Smooth muscle cell (in vitro differentiated cells): ENCODE measurements around the gene CD8B. TPM values are rescaled to one million over a fixed set of nuclear protein-coding genes. Genes with fewer than 3 reads are reported as not detected.

Experiments
- DNase-seq: peaks from one replicate; lab custom pipeline; 2025; ENCODE audit not compliant: unreplicated experiment; lab: John Stamatoyannopoulos, UW
- H2AFZ ChIP-seq: fragments of 200-600 bp; sonication (generic); 2 replicates; pipeline ENCODE4 v1.6.0; 2016; ENCODE audit warnings: antibody characterized with exemption, low read depth, mild to moderate bottlenecking
- H3F3A ChIP-seq: fragments of 200-600 bp; sonication (generic); 2 replicates; pipeline ENCODE4 v1.6.0; 2017; ENCODE audit warnings: antibody characterized with exemption, low read depth
- H3K27ac ChIP-seq: fragments of 200-600 bp; sonication (generic); 2 replicates; pipeline ENCODE4 v1.5.1; 2016; ENCODE audit warnings: low read depth, mild to moderate bottlenecking
- H3K27me3 ChIP-seq: fragments of 200-600 bp; sonication (generic); 2 replicates; pipeline ENCODE4 v1.6.1; 2016; ENCODE audit warnings: low read depth, mild to moderate bottlenecking
- H3K36me3 ChIP-seq: fragments of 200-600 bp; sonication (generic); 2 replicates; pipeline ENCODE4 v1.5.1; 2016; ENCODE audit warnings: low read depth
- H3K4me1 ChIP-seq: fragments of 200-600 bp; sonication (generic); 2 replicates; pipeline ENCODE4 v1.5.1; 2016; ENCODE audit warnings: low read depth
- H3K4me2 ChIP-seq: fragments of 200-600 bp; sonication (generic); 2 replicates; pipeline ENCODE4 v1.6.0; 2016; ENCODE audit warnings: mild to moderate bottlenecking
- H3K4me3 ChIP-seq: fragments of 200-600 bp; sonication (generic); 2 replicates; pipeline ENCODE4 v1.5.1; 2016; ENCODE audit warnings: mild to moderate bottlenecking
- H3K79me2 ChIP-seq: fragments of 200-600 bp; sonication (generic); 2 replicates; pipeline ENCODE4 v1.6.0; 2016; ENCODE audit warnings: low read depth, mild to moderate bottlenecking
- H3K9ac ChIP-seq: fragments of 200-600 bp; sonication (generic); 2 replicates; pipeline ENCODE4 v1.6.0; 2016; ENCODE audit warnings: low read depth
- H3K9me3 ChIP-seq: fragments of 200-600 bp; sonication (generic); replicated peaks from 2 replicates; pipeline ENCODE4 v1.5.1; 2016; ENCODE audit warnings: low read depth
- H4K20me1 ChIP-seq: fragments of 200-600 bp; sonication (generic); 2 replicates; pipeline ENCODE4 v1.6.0; 2016; ENCODE audit warnings: low read depth
- WGBS: methylation state at CpG from one replicate; pipeline ENCODE4 v1.1.7; 2016; ENCODE audit warnings: low lambda C conversion rate; 5-methylcytosine and 5-hydroxymethylcytosine counted together
- polyA plus RNA-seq: library from polyadenylated mRNA; unstranded; fragments of >200 nt; fragmentation: Nextera tagmentation; extraction: Ambion mirVana; gene quantifications from 2 replicates; pipeline ENCODE4 v1.2.1, GENCODE V29; 2016
- total RNA-seq: library from RNA; depleted of rRNA; stranded (reverse); fragments of >200 nt; gene quantifications from 2 replicates; pipeline ENCODE4 v1.2.3, GENCODE V29; 2014
- TF ChIP-seq, protein P1 (sequence below): fragments of 200-600 bp; sonication (generic); IDR thresholded peaks from 2 replicates; pipeline ENCODE4 v1.5.1; 2017; ENCODE audit warnings: borderline replicate concordance, mild to moderate bottlenecking, antibody characterized with exemption; ENCODE audit not compliant: insufficient read depth, poor library complexity, severe bottlenecking

CD8B gene
- total and polyA plus RNA-seq, 2 experiments from 2014 or later = not detected

DNA sequence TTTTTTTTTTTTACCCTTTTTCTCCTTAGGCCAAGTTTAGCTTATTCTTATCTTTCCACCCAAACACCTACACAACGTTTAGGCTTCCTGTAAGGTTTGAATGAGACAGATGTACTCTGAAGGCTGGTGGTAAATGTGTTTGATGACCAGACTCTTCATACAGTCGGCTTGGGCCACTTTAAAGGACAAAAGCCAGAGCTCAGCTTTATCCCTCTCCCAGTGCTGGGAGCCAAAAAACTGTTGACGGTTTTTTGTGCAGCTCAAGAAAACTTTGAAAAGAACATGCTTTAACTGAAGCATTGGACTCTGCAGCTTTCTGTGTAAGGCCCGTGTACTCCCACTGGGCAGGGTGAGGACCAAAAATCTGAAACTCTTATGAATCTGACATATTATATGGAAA, 86.3 kb downstream of the CD8B start:
- Histone ChIP-seq H3K9me3 (no peaks in the 10 kb centered on the region), H4K20me1 (no peaks in the 10 kb centered on the region), H3K9ac (no peak overlapping the region), H3K27ac (no peak overlapping the region), H2AFZ (no peak overlapping the region), H3F3A (no peaks in the 10 kb centered on the region), H3K4me3 (no peak overlapping the region), H3K4me1 (no peaks in the 10 kb centered on the region), H3K4me2 (no peak overlapping the region), H3K79me2 (no peaks in the 10 kb centered on the region), H3K36me3 (peaks cover 3% of the 10 kb centered on the region), H3K27me3 (no peaks in the 10 kb centered on the region)
- no peak for DNase-seq
- WGBS = 58% methylated on average over 4 of the region's 4 CpGs
- TF ChIP-seq, protein P1, sequence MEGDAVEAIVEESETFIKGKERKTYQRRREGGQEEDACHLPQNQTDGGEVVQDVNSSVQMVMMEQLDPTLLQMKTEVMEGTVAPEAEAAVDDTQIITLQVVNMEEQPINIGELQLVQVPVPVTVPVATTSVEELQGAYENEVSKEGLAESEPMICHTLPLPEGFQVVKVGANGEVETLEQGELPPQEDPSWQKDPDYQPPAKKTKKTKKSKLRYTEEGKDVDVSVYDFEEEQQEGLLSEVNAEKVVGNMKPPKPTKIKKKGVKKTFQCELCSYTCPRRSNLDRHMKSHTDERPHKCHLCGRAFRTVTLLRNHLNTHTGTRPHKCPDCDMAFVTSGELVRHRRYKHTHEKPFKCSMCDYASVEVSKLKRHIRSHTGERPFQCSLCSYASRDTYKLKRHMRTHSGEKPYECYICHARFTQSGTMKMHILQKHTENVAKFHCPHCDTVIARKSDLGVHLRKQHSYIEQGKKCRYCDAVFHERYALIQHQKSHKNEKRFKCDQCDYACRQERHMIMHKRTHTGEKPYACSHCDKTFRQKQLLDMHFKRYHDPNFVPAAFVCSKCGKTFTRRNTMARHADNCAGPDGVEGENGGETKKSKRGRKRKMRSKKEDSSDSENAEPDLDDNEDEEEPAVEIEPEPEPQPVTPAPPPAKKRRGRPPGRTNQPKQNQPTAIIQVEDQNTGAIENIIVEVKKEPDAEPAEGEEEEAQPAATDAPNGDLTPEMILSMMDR = no peak

DNA sequence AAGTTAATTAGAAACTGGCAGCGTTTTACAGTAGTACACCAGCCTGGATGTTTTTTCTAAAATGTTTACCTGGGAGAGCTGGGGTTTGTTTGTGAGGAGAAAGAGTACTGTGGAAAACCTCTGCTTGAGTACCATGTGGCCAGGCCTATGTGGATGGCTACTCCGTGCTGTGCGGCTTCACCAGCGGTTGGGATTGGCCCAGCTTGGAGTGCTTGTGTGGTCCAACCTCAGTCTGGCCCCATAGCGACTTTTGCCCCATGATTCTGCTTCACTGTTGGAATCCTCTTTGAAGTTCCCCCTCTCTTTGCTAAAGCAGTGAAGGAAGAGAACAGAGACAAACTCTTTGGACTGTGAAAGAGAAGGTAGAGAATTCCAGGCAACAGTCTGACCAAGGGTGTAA, 86.8 kb downstream of the CD8B start:
- DNase-seq = no peak
- Histone ChIP-seq H3K79me2 (no peaks in the 10 kb centered on the region), H3K4me2 (no peak overlapping the region), H4K20me1 (peaks cover 2% of the 10 kb centered on the region), H3K4me1 (no peaks in the 10 kb centered on the region), H2AFZ (no peak overlapping the region), H3K9ac (no peak overlapping the region), H3K9me3 (no peaks in the 10 kb centered on the region), H3K36me3 (peaks cover 3% of the 10 kb centered on the region), H3K27ac (no peak overlapping the region), H3K27me3 (no peaks in the 10 kb centered on the region), H3F3A (no peaks in the 10 kb centered on the region), H3K4me3 (no peak overlapping the region)
- 77% methylated on average over 5 of the region's 5 CpGs for WGBS
- TF ChIP-seq, protein P1 = no peak

DNA sequence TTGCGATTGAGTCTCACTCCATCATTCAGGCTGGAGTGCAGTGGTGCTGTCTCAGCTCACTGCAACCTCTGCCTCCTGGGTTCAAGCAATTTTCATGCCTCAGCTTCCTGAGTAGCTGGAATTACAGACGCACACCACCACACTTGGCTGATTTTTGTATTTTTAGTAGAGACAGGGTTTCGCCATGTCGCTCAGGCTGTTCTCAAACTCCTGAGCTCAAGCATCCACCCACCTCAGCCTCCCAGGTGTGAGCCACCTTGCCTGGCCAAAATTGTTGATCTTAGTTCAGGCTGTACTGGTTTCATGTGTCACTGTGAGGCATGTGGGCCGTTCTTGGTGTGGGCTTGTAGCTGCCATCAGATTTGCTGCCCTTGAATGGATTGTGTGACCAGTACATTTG, 89.1 kb downstream of the CD8B start:
- Histone ChIP-seq H3K79me2 (no peaks in the 10 kb centered on the region), H3K36me3 (peaks cover 3% of the 10 kb centered on the region), H3K9ac (no peak overlapping the region), H2AFZ (no peak overlapping the region), H3K4me1 (no peaks in the 10 kb centered on the region), H3K27ac (no peak overlapping the region), H4K20me1 (peaks cover 4% of the 10 kb centered on the region), H3K4me3 (no peak overlapping the region), H3K4me2 (no peak overlapping the region), H3F3A (no peaks in the 10 kb centered on the region), H3K27me3 (no peaks in the 10 kb centered on the region), H3K9me3 (no peaks in the 10 kb centered on the region)
- 79% methylated on average over 5 of the region's 5 CpGs for whole genome bisulfite sequencing
- DNase-seq = no peak
- TF ChIP-seq, protein P1 = no peak

DNA sequence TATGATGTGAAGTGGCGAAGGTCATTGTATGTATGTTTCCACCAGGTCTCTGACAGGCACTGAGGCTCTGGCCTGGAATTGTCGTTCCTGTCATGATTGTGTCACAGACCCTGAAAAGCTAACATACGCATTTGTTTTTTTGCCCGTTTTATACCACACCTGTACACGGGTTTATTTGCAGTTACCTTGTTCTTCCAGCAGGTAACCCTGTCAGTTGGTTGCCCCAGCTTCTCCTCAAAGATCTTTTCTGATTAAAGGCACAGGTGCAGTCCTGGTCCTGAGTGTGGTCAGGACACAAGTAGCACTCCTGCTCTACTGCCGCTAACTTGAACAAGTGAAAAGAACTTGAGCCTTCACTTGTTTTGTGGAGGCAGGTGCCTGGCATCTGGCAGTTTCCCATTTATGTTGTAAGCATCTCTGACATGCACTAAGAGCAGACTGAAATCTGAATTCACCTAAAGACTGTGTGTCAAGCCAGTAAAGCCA, 90.8 kb downstream of the CD8B start:
- TF ChIP-seq, protein P1 = no peak
- Histone ChIP-seq H2AFZ (no peak overlapping the region), H3K4me3 (no peak overlapping the region), H3K4me1 (no peaks in the 10 kb centered on the region), H3K36me3 (peaks cover 3% of the 10 kb centered on the region), H3K79me2 (no peaks in the 10 kb centered on the region), H3K9me3 (no peaks in the 10 kb centered on the region), H3F3A (no peaks in the 10 kb centered on the region), H3K27me3 (no peaks in the 10 kb centered on the region), H3K27ac (no peak overlapping the region), H3K9ac (no peak overlapping the region), H4K20me1 (peaks cover 4% of the 10 kb centered on the region), H3K4me2 (no peak overlapping the region)
- no peak for DNase-seq
- WGBS = 97% methylated on average over 6 of the region's 6 CpGs
